Liver (tissue), 3 donors: Measurements from ENCODE around the gene HRH2.

ENCODE experiments used
- EGR1 ChIP-seq, 2 donors: IDR thresholded peaks; 2 replicates each; pipeline ENCODE4 v1.6.1; 2016 to 2018; ENCODE audit warnings: antibody characterized with exemption in 2 of 2, low read depth in 2 of 2
- FOXA1 ChIP-seq: IDR thresholded peaks from 2 replicates; pipeline ENCODE4 v1.6.1; 2016; ENCODE audit warnings: antibody characterized with exemption
- GABPA ChIP-seq, 2 donors: IDR thresholded peaks in 1 of 2; conservative IDR thresholded peaks in 1 of 2; 2 replicates each; pipeline ENCODE4 v1.6.1; 2016; ENCODE audit warnings: antibody characterized with exemption in 2 of 2, mild to moderate bottlenecking in 1 of 2, moderate library complexity in 1 of 2
- JUND ChIP-seq, 2 donors: IDR thresholded peaks; 2 replicates each; pipeline ENCODE4 v1.6.1; 2016; ENCODE audit warnings: antibody characterized with exemption in 2 of 2
- RAD21 ChIP-seq, 2 donors: IDR thresholded peaks; 2 replicates each; pipeline ENCODE4 v1.6.1; 2016; ENCODE audit warnings: antibody characterized with exemption in 2 of 2, mild to moderate bottlenecking in 2 of 2
- RXRA ChIP-seq, 2 donors: IDR thresholded peaks; 2 replicates each; pipeline ENCODE4 v1.6.1; 2017 to 2018; ENCODE audit warnings: antibody characterized with exemption in 2 of 2, mild to moderate bottlenecking in 1 of 2
- SP1 ChIP-seq: IDR thresholded peaks from 2 replicates; pipeline ENCODE4 v1.6.1; 2018; ENCODE audit warnings: antibody characterized with exemption, mild to moderate bottlenecking
- TAF1 ChIP-seq: conservative IDR thresholded peaks from 2 replicates; pipeline ENCODE4 v1.6.1; 2016; ENCODE audit warnings: antibody characterized with exemption, mild to moderate bottlenecking
- YY1 ChIP-seq: IDR thresholded peaks from 2 replicates; pipeline ENCODE4 v1.6.1; 2016; ENCODE audit warnings: antibody characterized with exemption, mild to moderate bottlenecking
- TF ChIP-seq, protein P1 (sequence below): fragments of 150-350 bp; IDR thresholded peaks from 2 replicates; pipeline ENCODE4 v1.5.1; 2017; ENCODE audit warnings: improper control_type of control experiment, low read depth, low read length; ENCODE audit not compliant: missing input control
- TF ChIP-seq, protein P2 (sequence below): IDR thresholded peaks from 2 replicates; pipeline ENCODE4 v1.6.1; 2016; ENCODE audit warnings: antibody characterized with exemption
- TF ChIP-seq, protein P3 (sequence below): IDR thresholded peaks from 2 replicates; pipeline ENCODE4 v1.6.1; 2016; ENCODE audit warnings: antibody characterized with exemption
- TF ChIP-seq, protein P4 (sequence below): IDR thresholded peaks from 2 replicates; pipeline ENCODE4 v1.6.1; 2016; ENCODE audit warnings: antibody characterized with exemption
- TF ChIP-seq, protein P5 (sequence below): IDR thresholded peaks from 2 replicates; pipeline ENCODE4 v1.6.1; 2016; ENCODE audit warnings: antibody characterized with exemption, mild to moderate bottlenecking
- donor health status: healthy.
- donor health status: healthy.

DNA sequence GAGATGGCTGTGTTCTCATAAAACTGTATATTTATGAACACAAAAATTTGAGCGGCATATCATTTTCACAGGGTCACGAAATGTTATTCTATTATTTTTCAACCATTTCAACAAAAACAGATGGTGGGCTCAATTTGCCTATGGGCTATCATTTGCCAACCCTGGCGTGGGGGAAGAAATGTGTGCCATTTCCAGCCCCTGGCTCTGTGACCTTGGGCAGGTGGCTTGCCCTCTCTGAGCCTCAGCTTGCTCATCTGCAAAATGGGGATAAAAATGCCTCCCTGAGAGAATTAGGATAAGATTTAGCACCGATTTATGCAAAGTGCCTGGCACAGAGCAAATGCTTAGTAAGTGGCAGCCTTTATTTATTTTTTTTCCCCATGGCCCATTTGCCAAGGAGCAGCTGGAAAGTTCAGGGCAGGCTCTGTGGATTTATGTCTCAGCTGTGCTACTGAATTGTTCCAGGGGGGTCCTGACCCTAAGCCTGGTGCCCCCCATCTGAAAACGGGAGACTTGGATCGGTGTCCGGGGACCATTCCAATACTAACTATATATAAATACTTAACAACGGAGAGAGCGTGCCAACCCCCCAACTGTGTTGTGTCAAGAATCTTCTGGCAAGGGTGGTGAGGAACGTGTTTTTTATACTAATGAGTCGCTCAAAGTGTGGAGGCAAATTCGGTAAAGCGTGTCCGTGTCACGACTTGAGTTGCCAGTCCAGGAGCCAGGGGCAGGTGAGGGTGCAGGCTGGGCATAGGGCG is 34.5 kb downstream of the HRH2 start:
- TF ChIP-seq, protein P1, sequence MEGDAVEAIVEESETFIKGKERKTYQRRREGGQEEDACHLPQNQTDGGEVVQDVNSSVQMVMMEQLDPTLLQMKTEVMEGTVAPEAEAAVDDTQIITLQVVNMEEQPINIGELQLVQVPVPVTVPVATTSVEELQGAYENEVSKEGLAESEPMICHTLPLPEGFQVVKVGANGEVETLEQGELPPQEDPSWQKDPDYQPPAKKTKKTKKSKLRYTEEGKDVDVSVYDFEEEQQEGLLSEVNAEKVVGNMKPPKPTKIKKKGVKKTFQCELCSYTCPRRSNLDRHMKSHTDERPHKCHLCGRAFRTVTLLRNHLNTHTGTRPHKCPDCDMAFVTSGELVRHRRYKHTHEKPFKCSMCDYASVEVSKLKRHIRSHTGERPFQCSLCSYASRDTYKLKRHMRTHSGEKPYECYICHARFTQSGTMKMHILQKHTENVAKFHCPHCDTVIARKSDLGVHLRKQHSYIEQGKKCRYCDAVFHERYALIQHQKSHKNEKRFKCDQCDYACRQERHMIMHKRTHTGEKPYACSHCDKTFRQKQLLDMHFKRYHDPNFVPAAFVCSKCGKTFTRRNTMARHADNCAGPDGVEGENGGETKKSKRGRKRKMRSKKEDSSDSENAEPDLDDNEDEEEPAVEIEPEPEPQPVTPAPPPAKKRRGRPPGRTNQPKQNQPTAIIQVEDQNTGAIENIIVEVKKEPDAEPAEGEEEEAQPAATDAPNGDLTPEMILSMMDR: no peak
- TF ChIP-seq TAF1 (no peak), RAD21 (IDR thresholded peaks at IDR 0.05) (no peak), RXRA (IDR thresholded peaks at IDR 0.05) (no peak), YY1 (no peak), GABPA (IDR thresholded peaks at IDR 0.05 in 1 of 2, conservative IDR thresholded peaks at IDR 0.05 in 1 of 2) (no peak), SP1 (no peak), JUND (IDR thresholded peaks at IDR 0.05) (no peak), FOXA1 (no peak), EGR1 (IDR thresholded peaks at IDR 0.05; ENCODE audit: low read depth in 2 of 2) (no peak)
- TF ChIP-seq, protein P2, sequence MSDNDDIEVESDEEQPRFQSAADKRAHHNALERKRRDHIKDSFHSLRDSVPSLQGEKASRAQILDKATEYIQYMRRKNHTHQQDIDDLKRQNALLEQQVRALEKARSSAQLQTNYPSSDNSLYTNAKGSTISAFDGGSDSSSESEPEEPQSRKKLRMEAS: no peak
- TF ChIP-seq, protein P3, sequence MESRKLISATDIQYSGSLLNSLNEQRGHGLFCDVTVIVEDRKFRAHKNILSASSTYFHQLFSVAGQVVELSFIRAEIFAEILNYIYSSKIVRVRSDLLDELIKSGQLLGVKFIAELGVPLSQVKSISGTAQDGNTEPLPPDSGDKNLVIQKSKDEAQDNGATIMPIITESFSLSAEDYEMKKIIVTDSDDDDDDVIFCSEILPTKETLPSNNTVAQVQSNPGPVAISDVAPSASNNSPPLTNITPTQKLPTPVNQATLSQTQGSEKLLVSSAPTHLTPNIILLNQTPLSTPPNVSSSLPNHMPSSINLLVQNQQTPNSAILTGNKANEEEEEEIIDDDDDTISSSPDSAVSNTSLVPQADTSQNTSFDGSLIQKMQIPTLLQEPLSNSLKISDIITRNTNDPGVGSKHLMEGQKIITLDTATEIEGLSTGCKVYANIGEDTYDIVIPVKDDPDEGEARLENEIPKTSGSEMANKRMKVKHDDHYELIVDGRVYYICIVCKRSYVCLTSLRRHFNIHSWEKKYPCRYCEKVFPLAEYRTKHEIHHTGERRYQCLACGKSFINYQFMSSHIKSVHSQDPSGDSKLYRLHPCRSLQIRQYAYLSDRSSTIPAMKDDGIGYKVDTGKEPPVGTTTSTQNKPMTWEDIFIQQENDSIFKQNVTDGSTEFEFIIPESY: no peak
- TF ChIP-seq, protein P4, sequence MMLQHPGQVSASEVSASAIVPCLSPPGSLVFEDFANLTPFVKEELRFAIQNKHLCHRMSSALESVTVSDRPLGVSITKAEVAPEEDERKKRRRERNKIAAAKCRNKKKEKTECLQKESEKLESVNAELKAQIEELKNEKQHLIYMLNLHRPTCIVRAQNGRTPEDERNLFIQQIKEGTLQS: no peak
- TF ChIP-seq, protein P5, sequence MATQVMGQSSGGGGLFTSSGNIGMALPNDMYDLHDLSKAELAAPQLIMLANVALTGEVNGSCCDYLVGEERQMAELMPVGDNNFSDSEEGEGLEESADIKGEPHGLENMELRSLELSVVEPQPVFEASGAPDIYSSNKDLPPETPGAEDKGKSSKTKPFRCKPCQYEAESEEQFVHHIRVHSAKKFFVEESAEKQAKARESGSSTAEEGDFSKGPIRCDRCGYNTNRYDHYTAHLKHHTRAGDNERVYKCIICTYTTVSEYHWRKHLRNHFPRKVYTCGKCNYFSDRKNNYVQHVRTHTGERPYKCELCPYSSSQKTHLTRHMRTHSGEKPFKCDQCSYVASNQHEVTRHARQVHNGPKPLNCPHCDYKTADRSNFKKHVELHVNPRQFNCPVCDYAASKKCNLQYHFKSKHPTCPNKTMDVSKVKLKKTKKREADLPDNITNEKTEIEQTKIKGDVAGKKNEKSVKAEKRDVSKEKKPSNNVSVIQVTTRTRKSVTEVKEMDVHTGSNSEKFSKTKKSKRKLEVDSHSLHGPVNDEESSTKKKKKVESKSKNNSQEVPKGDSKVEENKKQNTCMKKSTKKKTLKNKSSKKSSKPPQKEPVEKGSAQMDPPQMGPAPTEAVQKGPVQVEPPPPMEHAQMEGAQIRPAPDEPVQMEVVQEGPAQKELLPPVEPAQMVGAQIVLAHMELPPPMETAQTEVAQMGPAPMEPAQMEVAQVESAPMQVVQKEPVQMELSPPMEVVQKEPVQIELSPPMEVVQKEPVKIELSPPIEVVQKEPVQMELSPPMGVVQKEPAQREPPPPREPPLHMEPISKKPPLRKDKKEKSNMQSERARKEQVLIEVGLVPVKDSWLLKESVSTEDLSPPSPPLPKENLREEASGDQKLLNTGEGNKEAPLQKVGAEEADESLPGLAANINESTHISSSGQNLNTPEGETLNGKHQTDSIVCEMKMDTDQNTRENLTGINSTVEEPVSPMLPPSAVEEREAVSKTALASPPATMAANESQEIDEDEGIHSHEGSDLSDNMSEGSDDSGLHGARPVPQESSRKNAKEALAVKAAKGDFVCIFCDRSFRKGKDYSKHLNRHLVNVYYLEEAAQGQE: no peak
